IgD-negative memory B cell (primary cell): Measurements from ENCODE around the gene TNFAIP8L1. TPM values are rescaled to one million over a fixed set of nuclear protein-coding genes. Genes with fewer than 3 reads are reported as not detected.
"Not testable (repeated sequence)": the region's sequence is repeated elsewhere in the genome, so short reads cannot be mapped to it uniquely, and the experiment has no call there.

Experiments used
- H3K27ac Mint-ChIP-seq, 3 donors: one replicate each; pipeline ENCODE4 v1.8.0; 2020 to 2022; ENCODE audit warnings: mild to moderate bottlenecking in 3 of 3, mixed read lengths in 3 of 3, moderate library complexity in 1 of 3
- H3K27me3 Mint-ChIP-seq: one replicate; pipeline ENCODE4 v1.8.0; 2021; ENCODE audit warnings: mixed read lengths
- H3K36me3 Mint-ChIP-seq: one replicate; pipeline ENCODE4 v1.8.0; 2020; ENCODE audit warnings: mild to moderate bottlenecking, mixed read lengths
- H3K4me1 Mint-ChIP-seq, 3 donors: one replicate each; pipeline ENCODE4 v1.8.0; 2020 to 2022; ENCODE audit warnings: mixed read lengths in 3 of 3, mild to moderate bottlenecking in 1 of 3
- H3K4me3 Mint-ChIP-seq, 4 donors: one replicate each; pipeline ENCODE4 v1.8.0; 2020 to 2022; ENCODE audit warnings: mild to moderate bottlenecking in 4 of 4, mixed read lengths in 4 of 4, moderate library complexity in 3 of 4
- H3K9me3 Mint-ChIP-seq, 3 donors: one replicate each; pipeline ENCODE4 v1.8.0; 2020 to 2021; ENCODE audit warnings: mixed read lengths in 3 of 3, mild to moderate bottlenecking in 1 of 3
- polyA plus RNA-seq: library from polyadenylated mRNA; unstranded; fragments of 300-500 nt; fragmentation: Illumina TruSeq; gene quantifications from one replicate; pipeline ENCODE4 v1.2.3, GENCODE V29; 2021

The TNFAIP8L1 gene
- polyA plus RNA-seq, 1 donor from 2014 or later: 18.4 TPM

GRCh38 chr19:4673216-4673615 is 33.9 kb downstream of the TNFAIP8L1 start:
- Mint-ChIP-seq H3K27me3 (no peaks in the 10 kb centered on the region), H3K9me3 (no peaks in the 10 kb centered on the region), H3K4me1 (peaks cover 3 to 7% (median 6%) of the 10 kb centered on the region in 3 donors), H3K4me3 (no peak overlapping the region), H3K36me3 (peaks cover 1% of the 10 kb centered on the region), H3K27ac (no peak overlapping the region)

GRCh38 chr19:4673726-4674125 is 34.4 kb downstream of the TNFAIP8L1 start:
- Mint-ChIP-seq H3K27me3 (no peaks in the 10 kb centered on the region), H3K9me3 (no peaks in the 10 kb centered on the region), H3K4me3 (no peak overlapping the region), H3K27ac (no peak overlapping the region), H3K4me1 (peaks cover 0 to 5% (median 4%) of the 10 kb centered on the region in 3 donors), H3K36me3 (peaks cover 1% of the 10 kb centered on the region)

DNA sequence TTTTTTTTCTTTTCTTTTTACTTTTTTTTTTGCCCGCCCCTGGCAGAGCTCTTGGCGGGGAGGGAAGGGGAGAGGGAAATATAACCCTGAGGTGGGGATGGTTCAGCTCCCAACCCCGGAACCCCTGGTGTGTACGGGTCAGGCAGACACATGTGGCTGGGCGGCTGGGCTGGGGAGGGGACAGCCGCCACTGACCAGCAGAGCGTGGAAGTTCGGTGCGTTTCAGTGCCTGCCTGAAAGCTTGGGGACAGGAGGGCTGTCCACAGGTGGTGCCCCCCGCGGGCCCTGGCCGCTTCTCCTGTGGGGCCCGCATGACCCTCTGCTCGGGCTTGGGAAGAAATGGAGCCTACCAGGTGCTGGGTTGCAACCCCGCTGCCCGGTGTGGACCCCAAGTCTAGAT is 36.0 kb downstream of the TNFAIP8L1 start:
- Mint-ChIP-seq H3K36me3 (peaks cover 3% of the 10 kb centered on the region), H3K4me3 (no peak overlapping the region), H3K9me3 (no peaks in the 10 kb centered on the region), H3K27me3 (no peaks in the 10 kb centered on the region), H3K4me1 (peaks cover 0 to 1% (median 0%) of the 10 kb centered on the region in 3 donors), H3K27ac (no peak overlapping the region)

DNA sequence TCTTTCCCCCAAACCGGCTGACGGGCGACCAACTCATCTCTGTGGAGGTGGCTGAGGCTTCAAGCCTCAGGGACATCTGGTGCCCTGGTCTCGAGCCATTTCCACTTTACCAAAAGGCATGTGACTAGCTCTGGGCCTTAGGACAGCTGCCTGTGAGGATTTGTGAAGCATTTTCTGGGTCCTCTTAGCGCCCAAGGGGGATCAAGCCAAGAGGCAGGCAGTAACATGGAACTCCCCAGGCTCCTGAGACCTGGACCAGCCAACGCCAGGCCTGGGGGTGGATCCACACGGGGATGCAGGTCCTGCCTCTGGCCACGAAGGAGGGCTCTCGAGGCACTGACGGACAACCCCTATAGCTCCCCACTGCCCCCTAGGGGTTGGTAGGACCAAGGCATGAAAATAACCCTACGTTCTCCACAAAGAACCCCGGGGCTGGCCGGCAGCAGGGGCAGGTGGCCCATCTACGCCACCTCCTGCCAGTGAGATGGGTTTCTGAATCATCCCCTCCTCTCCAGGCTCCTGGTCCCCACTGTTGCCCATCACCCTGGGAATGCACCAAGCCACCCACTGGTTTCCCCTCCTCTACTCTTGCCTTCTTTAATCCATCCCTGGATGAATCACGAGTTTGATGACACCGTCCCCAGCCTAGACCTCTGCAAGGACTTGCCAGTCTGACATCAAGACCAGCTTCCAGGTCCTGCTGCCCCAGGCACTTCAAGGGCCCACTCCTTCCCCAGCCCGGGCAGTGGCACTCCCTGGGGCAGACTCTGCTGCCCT is 37.8 kb downstream of the TNFAIP8L1 start:
- H3K27me3 Mint-ChIP-seq: no peaks in the 10 kb centered on the region
- peaks cover 3% of the 10 kb centered on the region for H3K36me3 Mint-ChIP-seq
- H3K4me3 Mint-ChIP-seq: no peak overlapping the region
- no peaks in the 10 kb centered on the region for H3K9me3 Mint-ChIP-seq
- H3K27ac Mint-ChIP-seq: peak overlapping the region in 1 of 3 donors; percentile 48
- H3K4me1 Mint-ChIP-seq: no peaks in the 10 kb centered on the region

DNA sequence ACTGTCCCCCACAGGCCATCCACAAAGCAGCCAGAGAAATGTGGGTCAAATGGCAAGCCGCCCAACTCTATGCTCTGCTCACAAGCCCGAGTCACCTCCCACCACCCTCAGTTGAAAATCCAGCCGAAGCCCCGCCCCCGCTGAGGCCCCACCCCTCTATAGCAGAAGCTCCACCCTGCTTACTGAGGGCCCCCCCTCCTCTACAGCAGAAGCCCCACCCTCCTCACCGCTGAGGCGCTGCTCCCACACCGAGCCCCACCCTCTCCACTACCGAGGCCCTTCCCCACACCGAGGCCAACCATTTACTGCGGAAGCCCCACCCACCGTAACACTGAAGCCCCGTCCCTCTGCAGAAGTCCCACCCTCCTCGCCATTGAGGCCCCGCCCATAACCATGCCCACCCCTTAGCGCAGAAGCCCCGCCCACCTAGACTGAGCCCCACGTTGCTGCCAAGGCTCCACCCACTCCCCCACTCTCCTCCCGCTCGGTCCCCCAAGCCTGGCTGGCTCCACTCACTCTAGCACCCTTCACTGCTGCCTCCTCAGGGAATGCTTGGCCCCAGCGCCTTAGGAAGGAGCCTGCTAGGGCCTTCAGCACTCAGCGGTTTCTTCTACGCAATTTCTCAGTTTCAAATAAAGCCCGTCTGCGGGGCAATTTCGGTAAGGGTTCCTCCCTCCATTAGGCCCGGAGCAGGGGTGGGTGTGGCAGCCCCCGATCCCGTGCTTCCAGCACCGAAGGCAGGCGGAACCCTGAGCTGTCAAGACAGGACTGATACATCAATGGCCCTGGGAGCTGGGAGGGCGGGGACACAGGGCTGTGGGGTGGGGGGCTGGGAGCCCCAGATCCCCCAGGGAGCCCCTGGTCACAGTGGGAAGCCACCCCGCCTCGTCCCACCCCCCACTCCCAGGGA is 39.8 kb downstream of the TNFAIP8L1 start:
- Mint-ChIP-seq H3K36me3 (peaks cover 3% of the 10 kb centered on the region), H3K27me3 (no peaks in the 10 kb centered on the region), H3K4me3 (no peak overlapping the region), H3K4me1 (no peaks in the 10 kb centered on the region), H3K9me3 (no peaks in the 10 kb centered on the region), H3K27ac (no peak overlapping the region)

- H3K27me3 Mint-ChIP-seq, H3K4me3 Mint-ChIP-seq, H3K4me1 Mint-ChIP-seq, H3K36me3 Mint-ChIP-seq, H3K9me3 Mint-ChIP-seq, H3K27ac Mint-ChIP-seq: not testable (repeated sequence)
Measured at GRCh38 chr19:4680021-4680420, 40.7 kb downstream of the TNFAIP8L1 start.

DNA sequence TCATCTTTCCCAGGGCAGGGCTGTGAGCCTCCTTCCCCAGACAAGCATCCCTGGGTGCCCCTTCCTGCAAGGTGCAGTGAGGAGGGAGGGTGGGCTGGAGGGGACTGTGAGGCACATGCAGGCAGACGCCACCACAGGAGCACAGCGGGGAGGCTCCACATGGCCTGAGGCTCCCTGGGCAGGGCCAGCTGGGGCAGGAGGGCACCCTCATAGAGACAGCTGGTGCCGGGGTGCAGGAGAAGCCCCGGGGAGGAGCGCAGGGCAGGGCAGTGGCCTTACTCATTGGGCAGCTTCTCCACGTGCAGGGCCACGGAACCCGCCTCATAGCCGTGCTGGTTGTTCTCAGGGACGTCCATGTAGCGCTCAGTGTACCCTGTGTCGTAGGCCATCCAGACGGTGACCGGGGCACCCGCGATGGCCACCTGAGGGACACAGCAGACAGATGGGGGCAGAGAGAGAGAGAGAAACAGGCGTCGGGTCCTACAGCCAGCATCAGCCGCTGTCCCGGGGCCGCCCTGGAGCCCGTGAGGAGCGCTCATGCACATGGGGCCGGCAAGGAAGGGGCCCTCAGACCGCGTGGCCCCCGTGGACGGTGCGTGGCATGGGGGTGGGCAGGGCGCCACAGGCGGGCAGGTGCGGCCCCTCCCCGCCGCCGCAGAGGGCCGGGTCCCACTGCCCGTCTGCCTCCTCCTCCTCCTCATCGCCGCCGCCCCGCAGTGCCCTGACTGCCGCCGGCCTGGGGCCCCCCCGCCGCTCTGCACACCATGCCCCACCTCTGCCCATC is 43.3 kb downstream of the TNFAIP8L1 start:
- Mint-ChIP-seq H3K4me1 (no peaks in the 10 kb centered on the region), H3K9me3 (no peaks in the 10 kb centered on the region), H3K27ac (no peak overlapping the region), H3K36me3 (peaks cover 2% of the 10 kb centered on the region), H3K27me3 (no peaks in the 10 kb centered on the region), H3K4me3 (no peak overlapping the region)

- Mint-ChIP-seq H3K27me3 (no peaks in the 10 kb centered on the region), H3K36me3 (no peaks in the 10 kb centered on the region), H3K9me3 (no peaks in the 10 kb centered on the region), H3K27ac (no peak overlapping the region), H3K4me1 (no peaks in the 10 kb centered on the region), H3K4me3 (no peak overlapping the region)
Measured at GRCh38 chr19:4684312-4685095, 45.2 kb downstream of the TNFAIP8L1 start.

DNA sequence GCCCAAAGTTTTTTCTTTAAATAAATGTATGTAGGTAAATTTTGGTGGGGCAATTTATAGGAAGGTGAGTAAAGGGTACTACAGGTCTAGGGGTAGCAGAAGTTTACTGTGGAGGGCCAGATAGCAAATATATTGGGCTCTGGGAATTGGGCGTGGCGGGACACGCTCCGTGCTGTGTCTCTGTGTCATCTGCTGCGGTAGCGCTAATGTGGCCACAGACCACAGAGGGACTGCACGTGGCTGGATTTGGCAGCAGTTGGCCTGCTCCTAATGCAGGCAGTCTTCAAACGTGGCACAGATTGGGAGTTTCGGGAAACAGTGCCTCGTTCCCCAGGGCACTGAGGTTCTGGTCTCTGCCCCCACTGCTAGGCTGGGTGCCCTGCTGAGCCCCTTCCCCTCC is 47.4 kb downstream of the TNFAIP8L1 start:
- Mint-ChIP-seq H3K9me3 (no peaks in the 10 kb centered on the region), H3K27me3 (no peaks in the 10 kb centered on the region), H3K4me3 (no peak overlapping the region), H3K27ac (no peak overlapping the region), H3K4me1 (no peaks in the 10 kb centered on the region), H3K36me3 (peaks cover 1% of the 10 kb centered on the region)

- H3K9me3 Mint-ChIP-seq: no peaks in the 10 kb centered on the region
- no peaks in the 10 kb centered on the region for H3K27me3 Mint-ChIP-seq
- no peak overlapping the region for H3K4me3 Mint-ChIP-seq
- H3K4me1 Mint-ChIP-seq: no peaks in the 10 kb centered on the region
- peaks cover 1% of the 10 kb centered on the region for H3K36me3 Mint-ChIP-seq
- H3K27ac Mint-ChIP-seq: no peak overlapping the region
Measured at GRCh38 chr19:4687396-4687795, 48.1 kb downstream of the TNFAIP8L1 start.

DNA sequence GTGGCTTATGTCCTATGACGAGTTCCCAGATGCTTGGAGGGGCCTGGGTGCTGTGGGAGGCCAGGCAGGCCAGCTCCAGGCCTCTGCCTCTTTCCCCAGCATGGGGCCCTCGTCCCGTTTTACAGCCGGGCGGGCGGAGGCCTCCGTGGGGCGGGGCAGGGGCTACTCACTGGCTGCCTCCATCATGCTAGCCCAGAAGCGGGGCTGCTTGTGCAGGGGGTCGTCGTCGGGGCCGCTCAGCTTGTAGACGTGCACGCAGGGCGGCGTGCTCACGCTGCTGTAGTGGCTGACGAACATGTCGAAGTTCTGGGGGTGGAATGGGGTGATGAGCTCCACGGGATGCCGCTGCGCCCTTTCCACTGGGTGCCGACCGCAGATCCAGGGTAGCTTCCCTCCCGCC is 49.3 kb downstream of the TNFAIP8L1 start:
- H3K4me3 Mint-ChIP-seq: no peak overlapping the region
- H3K4me1 Mint-ChIP-seq: no peaks in the 10 kb centered on the region
- H3K36me3 Mint-ChIP-seq: peaks cover 1% of the 10 kb centered on the region
- H3K27me3 Mint-ChIP-seq: no peaks in the 10 kb centered on the region
- H3K9me3 Mint-ChIP-seq: no peaks in the 10 kb centered on the region
- peak overlapping the region in 1 of 3 donors; percentile 43 for H3K27ac Mint-ChIP-seq

DNA sequence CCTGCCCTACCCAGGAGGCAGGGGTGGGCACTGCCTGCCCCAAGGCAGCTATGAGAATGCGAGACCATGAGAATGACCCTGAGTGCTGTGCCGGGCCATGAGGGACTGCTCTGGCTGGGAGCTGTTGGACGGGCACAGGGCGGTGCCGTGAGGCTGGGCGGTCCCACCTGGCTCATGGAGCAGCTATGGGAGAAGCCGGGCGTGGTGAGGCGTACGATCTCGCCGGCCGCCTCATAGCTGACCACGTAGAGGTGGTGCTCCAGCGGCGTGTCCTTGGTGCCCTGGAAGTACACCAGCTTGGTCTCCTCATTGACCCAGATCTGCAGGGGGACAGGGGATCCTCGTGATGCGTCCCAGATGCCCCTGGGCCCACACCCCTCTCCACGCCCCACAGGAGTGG is 50.1 kb downstream of the TNFAIP8L1 start:
- Mint-ChIP-seq H3K36me3 (peaks cover 1% of the 10 kb centered on the region), H3K27me3 (no peaks in the 10 kb centered on the region), H3K4me3 (no peak overlapping the region)

GRCh38 chr19:4690361-4690760 is 51.0 kb downstream of the TNFAIP8L1 start:
- peak overlapping the region in 1 of 3 donors; percentile 66 for H3K27ac Mint-ChIP-seq
- no peaks in the 10 kb centered on the region for H3K27me3 Mint-ChIP-seq

More for the DNA sequence above, 50.1 kb downstream of the TNFAIP8L1 start:
- H3K9me3 Mint-ChIP-seq: no peaks in the 10 kb centered on the region
- no peaks in the 10 kb centered on the region for H3K4me1 Mint-ChIP-seq
- peak overlapping the region in 1 of 3 donors; percentile 43 for H3K27ac Mint-ChIP-seq

GRCh38 chr19:4691373-4691772 is 52.1 kb downstream of the TNFAIP8L1 start:
- H3K4me1 Mint-ChIP-seq: no peaks in the 10 kb centered on the region
- H3K27me3 Mint-ChIP-seq: no peaks in the 10 kb centered on the region
- H3K4me3 Mint-ChIP-seq: no peak overlapping the region
- H3K9me3 Mint-ChIP-seq: no peaks in the 10 kb centered on the region
- peaks cover 1% of the 10 kb centered on the region for H3K36me3 Mint-ChIP-seq
- no peak overlapping the region for H3K27ac Mint-ChIP-seq

More at GRCh38 chr19:4690361-4690760, 51.0 kb downstream of the TNFAIP8L1 start:
- Mint-ChIP-seq H3K4me1 (no peaks in the 10 kb centered on the region), H3K36me3 (peaks cover 1% of the 10 kb centered on the region), H3K4me3 (no peak overlapping the region), H3K9me3 (no peaks in the 10 kb centered on the region)
